Measurements from ENCODE around the gene PRR36. TPM values are rescaled to one million over a fixed set of nuclear protein-coding genes. Genes with fewer than 3 reads are reported as not detected.

Gene PRR36
- total RNA-seq, 1 experiment from 2014 or later = 0.26 TPM

DNA sequence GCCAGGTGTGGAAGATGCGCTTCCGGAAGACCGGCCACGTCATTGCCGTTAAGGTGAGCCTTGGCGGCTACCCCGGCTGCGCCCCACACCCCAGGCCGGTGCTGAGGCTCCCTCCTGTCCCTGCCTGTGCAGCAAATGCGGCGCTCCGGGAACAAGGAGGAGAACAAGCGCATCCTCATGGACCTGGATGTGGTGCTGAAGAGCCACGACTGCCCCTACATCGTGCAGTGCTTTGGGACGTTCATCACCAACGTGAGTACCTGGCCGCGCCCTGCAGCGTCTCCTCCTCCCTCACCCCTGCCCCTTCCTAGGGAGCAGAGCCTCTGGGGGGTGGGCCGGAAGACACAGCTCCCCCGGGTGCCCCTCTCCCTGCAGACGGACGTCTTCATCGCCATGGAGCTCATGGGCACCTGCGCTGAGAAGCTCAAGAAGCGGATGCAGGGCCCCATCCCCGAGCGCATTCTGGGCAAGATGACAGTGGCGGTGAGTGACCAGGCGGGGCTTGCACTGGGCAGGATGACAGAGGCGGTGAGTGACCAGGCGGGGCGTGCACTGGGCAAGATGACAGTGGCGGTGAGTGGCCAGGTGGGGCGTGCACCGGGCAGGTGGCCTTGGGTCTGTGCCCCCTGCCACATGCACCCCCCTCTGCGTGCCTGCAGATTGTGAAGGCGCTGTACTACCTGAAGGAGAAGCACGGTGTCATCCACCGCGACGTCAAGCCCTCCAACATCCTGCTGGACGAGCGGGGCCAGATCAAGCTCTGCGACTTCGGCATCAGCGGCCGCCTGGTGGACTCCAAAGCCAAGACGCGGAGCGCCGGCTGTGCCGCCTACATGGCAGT lies 36.4 kb upstream of the PRR36 start:
- Mint-ChIP-seq H3K36me3 (ENCODE audit: insufficient read depth, unreplicated experiment) (peaks cover 37% of the 10 kb centered on the region), H3K9me3 (ENCODE audit: unreplicated experiment) (no peaks in the 10 kb centered on the region), H3K4me1 (ENCODE audit: insufficient read depth, unreplicated experiment) (peaks cover 12% of the 10 kb centered on the region), H3K4me3 (ENCODE audit: unreplicated experiment) (no peak overlapping the region), H3K27ac (ENCODE audit: low read depth, unreplicated experiment) (no peak overlapping the region), H3K27me3 (ENCODE audit: insufficient read depth, unreplicated experiment) (no peaks in the 10 kb centered on the region)
- no TSS peak for BruUV-seq (replicated peaks)
- ChIA-PET POLR2A (interaction anchor here (1.3 kb wide), 1 partner anchor 9 kb away, joined by 5 read pairs; the partner anchor contains the start of gene SNAPC2), CTCF (no interaction called here)
- intact Hi-C loops (cut with micrococcal nuclease) = no loop called here
- TF ChIP-seq, protein P1, sequence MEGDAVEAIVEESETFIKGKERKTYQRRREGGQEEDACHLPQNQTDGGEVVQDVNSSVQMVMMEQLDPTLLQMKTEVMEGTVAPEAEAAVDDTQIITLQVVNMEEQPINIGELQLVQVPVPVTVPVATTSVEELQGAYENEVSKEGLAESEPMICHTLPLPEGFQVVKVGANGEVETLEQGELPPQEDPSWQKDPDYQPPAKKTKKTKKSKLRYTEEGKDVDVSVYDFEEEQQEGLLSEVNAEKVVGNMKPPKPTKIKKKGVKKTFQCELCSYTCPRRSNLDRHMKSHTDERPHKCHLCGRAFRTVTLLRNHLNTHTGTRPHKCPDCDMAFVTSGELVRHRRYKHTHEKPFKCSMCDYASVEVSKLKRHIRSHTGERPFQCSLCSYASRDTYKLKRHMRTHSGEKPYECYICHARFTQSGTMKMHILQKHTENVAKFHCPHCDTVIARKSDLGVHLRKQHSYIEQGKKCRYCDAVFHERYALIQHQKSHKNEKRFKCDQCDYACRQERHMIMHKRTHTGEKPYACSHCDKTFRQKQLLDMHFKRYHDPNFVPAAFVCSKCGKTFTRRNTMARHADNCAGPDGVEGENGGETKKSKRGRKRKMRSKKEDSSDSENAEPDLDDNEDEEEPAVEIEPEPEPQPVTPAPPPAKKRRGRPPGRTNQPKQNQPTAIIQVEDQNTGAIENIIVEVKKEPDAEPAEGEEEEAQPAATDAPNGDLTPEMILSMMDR (IDR thresholded peaks at IDR 0.05; ENCODE audit: unreplicated experiment) = no peak
- no peak for DNase-seq (ENCODE audit: unreplicated experiment)

DNA sequence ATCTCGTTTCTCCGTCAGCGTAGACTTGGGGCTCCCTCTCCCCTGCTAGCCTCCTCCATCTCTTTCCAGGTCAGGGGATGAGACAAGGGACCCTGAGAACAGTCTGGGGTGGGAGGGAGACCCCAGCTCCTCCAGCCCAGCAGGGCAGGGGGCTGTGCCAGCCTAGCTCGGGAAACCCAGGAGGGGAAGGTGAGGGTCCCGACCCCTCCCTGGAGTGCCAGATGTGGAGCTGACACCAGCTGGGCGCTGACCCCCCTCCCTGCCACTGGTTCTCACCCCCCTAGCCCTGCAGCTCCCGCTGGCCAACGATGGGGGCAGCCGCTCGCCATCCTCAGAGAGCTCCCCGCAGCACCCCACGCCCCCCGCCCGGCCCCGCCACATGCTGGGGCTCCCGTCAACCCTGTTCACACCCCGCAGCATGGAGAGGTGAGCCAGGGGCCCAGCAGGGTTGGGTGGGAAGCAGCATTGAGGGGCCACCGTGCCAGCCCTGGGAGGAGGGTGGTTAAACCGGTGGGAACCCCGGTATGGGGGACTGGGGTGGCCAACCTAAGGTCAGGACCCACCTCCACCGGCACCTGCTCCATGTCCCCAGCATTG lies 35.4 kb upstream of the PRR36 start:
- ChIA-PET POLR2A (interaction anchor here (0.6 to 1.3 kb wide), 2 partner anchors 10 to 17 kb away, joined by 3 to 5 read pairs; partner anchors contain the start of genes CTXN1 and SNAPC2), CTCF (interaction anchor here (0.6 kb wide), 1 partner anchor 337 kb away, joined by 4 read pairs; no protein-coding TSS in a partner anchor)
- peaks cover 35% of the 10 kb centered on the region for H3K36me3 Mint-ChIP-seq (ENCODE audit: insufficient read depth, unreplicated experiment)
- no peaks in the 10 kb centered on the region for H3K9me3 Mint-ChIP-seq (ENCODE audit: unreplicated experiment)
- no peaks in the 10 kb centered on the region for H3K27me3 Mint-ChIP-seq (ENCODE audit: insufficient read depth, unreplicated experiment)
- intact Hi-C loops (cut with micrococcal nuclease) = no loop called here
- no peak overlapping the region for H3K4me3 Mint-ChIP-seq (ENCODE audit: unreplicated experiment)
- no TSS peak for BruUV-seq (replicated peaks)
- peaks cover 22% of the 10 kb centered on the region for H3K4me1 Mint-ChIP-seq (ENCODE audit: insufficient read depth, unreplicated experiment)
- TF ChIP-seq, protein P1 (IDR thresholded peaks at IDR 0.05; ENCODE audit: unreplicated experiment) = no peak
- DNase-seq (ENCODE audit: unreplicated experiment) = no peak
- no peak overlapping the region for H3K27ac Mint-ChIP-seq (ENCODE audit: low read depth, unreplicated experiment)

DNA sequence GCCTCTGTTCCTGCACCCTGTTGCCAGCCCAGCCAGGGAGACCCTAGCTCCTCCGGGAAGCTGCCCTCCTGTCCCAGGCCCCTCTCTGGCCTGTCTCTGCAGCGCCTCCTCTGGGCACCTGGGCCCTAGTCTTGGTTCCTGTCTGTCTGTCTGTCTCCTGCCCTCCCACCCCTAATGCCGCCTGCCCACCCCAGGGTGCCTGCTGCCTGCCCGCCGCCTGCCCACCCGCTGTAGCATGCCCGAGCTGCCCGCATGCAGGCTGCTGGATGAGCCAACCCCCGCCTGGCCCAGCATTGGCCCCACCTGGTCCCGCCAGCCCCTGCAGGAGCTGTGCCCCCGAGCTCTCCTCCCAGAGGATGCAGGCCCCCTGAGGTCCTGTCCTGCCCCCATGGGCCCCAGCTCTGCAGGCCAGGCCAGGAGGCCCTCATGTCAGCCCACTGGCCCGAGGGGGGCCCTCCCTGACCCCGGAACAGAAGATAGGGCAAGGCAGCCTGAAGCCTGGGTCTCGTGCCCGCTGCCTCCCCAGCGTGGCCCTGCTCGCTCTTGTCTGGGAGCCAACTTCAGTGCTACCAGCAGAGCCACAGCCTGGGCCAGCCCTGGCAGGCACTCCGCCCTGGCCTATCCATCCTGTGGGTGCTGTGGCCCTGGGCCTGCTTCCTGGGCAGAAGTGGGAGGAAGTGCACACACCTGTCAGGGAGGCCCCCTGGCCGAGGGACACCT lies 34.7 kb upstream of the PRR36 start:
- Mint-ChIP-seq H3K36me3 (ENCODE audit: insufficient read depth, unreplicated experiment) (peaks cover 35% of the 10 kb centered on the region), H3K27ac (ENCODE audit: low read depth, unreplicated experiment) (no peak overlapping the region), H3K9me3 (ENCODE audit: unreplicated experiment) (no peaks in the 10 kb centered on the region), H3K27me3 (ENCODE audit: insufficient read depth, unreplicated experiment) (no peaks in the 10 kb centered on the region), H3K4me3 (ENCODE audit: unreplicated experiment) (no peak overlapping the region), H3K4me1 (ENCODE audit: insufficient read depth, unreplicated experiment) (peaks cover 22% of the 10 kb centered on the region)
- TF ChIP-seq, protein P1 (IDR thresholded peaks at IDR 0.05; ENCODE audit: unreplicated experiment) = no peak
- no TSS peak for BruUV-seq (replicated peaks)
- intact Hi-C loops (cut with micrococcal nuclease) = no loop called here
- ChIA-PET POLR2A (interaction anchor here (0.6 to 0.7 kb wide), 2 partner anchors 9 to 17 kb away, joined by 3 to 6 read pairs; partner anchors contain the start of gene CTXN1), CTCF (interaction anchor here (0.8 to 1.1 kb wide), 2 partner anchors 14 to 35 kb away, joined by 4 to 5 read pairs; partner anchors contain the start of gene TIMM44)
- DNase-seq (ENCODE audit: unreplicated experiment) = no peak
